DMS 273 treated with DMSO at 0.1 percent for 48 hours (cell line): ENCODE measurements around the gene GHRL.

ENCODE experiments used
- DNase-seq: peaks from one replicate; lab custom pipeline; 2025; lab: John Stamatoyannopoulos, UW

The GHRL gene

GRCh38 chr3:10292505-10293419, at the start of gene GHRL:
Gene GHRL, minus strand, starts transcription at chr3:10292947. Its CDS starts 2,767 bp downstream, at chr3:10290180.
- DNase-seq, result no peak

GRCh38 chr3:10341901-10342398, 49.2 kb upstream of the GHRL start:
- no peak for DNase-seq

- DNase-seq, result no peak
These were observed 47.7 kb upstream of the GHRL start for GRCh38 chr3:10340476-10340875.

GRCh38 chr3:10340046-10340445, 47.3 kb upstream of the GHRL start:
- no peak for DNase-seq

GRCh38 chr3:10339376-10339955, 46.7 kb upstream of the GHRL start:
- no peak for DNase-seq

- DNase-seq, result no peak
These were observed 46.0 kb upstream of the GHRL start for GRCh38 chr3:10338591-10339353.

GRCh38 chr3:10338164-10338470, 45.4 kb upstream of the GHRL start:
- DNase-seq, result no peak

- no peak for DNase-seq
These were observed 44.8 kb upstream of the GHRL start for GRCh38 chr3:10337323-10338163.

- DNase-seq, result no peak
These were observed 44.0 kb upstream of the GHRL start for GRCh38 chr3:10336761-10337160.

GRCh38 chr3:10335871-10336622, 43.3 kb upstream of the GHRL start:
- no peak for DNase-seq

- DNase-seq, result no peak
These were observed 42.5 kb upstream of the GHRL start for GRCh38 chr3:10335190-10335738.

GRCh38 chr3:10334459-10334858, 41.7 kb upstream of the GHRL start:
- DNase-seq, result no peak

- no peak for DNase-seq
These were observed 41.3 kb upstream of the GHRL start for GRCh38 chr3:10334042-10334441.

GRCh38 chr3:10333349-10333650, 40.6 kb upstream of the GHRL start:
- no peak for DNase-seq

- DNase-seq, result no peak
These were observed 40.0 kb upstream of the GHRL start for GRCh38 chr3:10332481-10333348.

GRCh38 chr3:10331320-10331719, 38.6 kb upstream of the GHRL start:
- no peak for DNase-seq

GRCh38 chr3:10330319-10330718, 37.6 kb upstream of the GHRL start:
- DNase-seq, result no peak

GRCh38 chr3:10329495-10330015, 36.8 kb upstream of the GHRL start:
- DNase-seq, result no peak

- no peak for DNase-seq
These were observed 35.8 kb upstream of the GHRL start for GRCh38 chr3:10328460-10329071.
